ENCODE measurements around the gene GYPE. TPM values are rescaled to one million over a fixed set of nuclear protein-coding genes. Genes with fewer than 3 reads are reported as not detected.
"Not testable (repeated sequence)": the region's sequence is repeated elsewhere in the genome, so short reads cannot be mapped to it uniquely, and the experiment has no call there.

The GYPE gene
- total and polyA plus RNA-seq, 7 donors, result 0.33 to 1.0 (median 0.71) TPM; not detected in 2

DNA sequence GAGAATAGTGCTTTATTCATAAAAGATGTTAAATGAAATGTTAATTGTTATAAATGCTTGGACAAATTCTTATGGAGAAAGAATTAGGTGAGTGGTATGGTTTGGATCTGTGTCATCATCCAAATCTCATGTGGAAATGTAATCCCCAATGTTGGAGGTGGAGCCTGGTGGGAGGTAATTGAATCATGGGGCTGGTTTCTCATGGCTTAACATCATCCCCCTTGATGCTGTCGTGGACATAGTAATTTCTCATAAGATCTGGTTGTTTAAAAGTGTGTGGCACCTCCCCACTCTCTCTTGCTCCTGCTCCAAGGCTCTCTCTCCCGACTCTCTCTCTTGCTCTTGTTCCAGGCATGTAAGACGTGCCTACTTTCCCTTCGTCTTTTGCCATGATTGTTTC, 22.5 kb downstream of the GYPE start:
- 75 to 80% methylated on average over 4 of the region's 4 CpGs for WGBS, 2 donors
- no peak for DNase-seq
- Histone ChIP-seq H3K27ac (no peak overlapping the region), H3K36me3 (no peaks in the 10 kb centered on the region), H3K9me3 (no peaks in the 10 kb centered on the region), H3K4me3 (no peak overlapping the region), H3K4me1 (no peaks in the 10 kb centered on the region), H3K27me3 (no peaks in the 10 kb centered on the region)
- TF ChIP-seq, protein P1, sequence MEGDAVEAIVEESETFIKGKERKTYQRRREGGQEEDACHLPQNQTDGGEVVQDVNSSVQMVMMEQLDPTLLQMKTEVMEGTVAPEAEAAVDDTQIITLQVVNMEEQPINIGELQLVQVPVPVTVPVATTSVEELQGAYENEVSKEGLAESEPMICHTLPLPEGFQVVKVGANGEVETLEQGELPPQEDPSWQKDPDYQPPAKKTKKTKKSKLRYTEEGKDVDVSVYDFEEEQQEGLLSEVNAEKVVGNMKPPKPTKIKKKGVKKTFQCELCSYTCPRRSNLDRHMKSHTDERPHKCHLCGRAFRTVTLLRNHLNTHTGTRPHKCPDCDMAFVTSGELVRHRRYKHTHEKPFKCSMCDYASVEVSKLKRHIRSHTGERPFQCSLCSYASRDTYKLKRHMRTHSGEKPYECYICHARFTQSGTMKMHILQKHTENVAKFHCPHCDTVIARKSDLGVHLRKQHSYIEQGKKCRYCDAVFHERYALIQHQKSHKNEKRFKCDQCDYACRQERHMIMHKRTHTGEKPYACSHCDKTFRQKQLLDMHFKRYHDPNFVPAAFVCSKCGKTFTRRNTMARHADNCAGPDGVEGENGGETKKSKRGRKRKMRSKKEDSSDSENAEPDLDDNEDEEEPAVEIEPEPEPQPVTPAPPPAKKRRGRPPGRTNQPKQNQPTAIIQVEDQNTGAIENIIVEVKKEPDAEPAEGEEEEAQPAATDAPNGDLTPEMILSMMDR (IDR thresholded peaks at IDR 0.05), result no peak
- TF ChIP-seq EP300 (IDR thresholded peaks at IDR 0.05) (no peak), POLR2A (IDR thresholded peaks at IDR 0.05) (no peak), POLR2AphosphoS5 (IDR thresholded peaks at IDR 0.05) (no peak)
- intact Hi-C loops (cut with DNase I), result no loop called here

DNA sequence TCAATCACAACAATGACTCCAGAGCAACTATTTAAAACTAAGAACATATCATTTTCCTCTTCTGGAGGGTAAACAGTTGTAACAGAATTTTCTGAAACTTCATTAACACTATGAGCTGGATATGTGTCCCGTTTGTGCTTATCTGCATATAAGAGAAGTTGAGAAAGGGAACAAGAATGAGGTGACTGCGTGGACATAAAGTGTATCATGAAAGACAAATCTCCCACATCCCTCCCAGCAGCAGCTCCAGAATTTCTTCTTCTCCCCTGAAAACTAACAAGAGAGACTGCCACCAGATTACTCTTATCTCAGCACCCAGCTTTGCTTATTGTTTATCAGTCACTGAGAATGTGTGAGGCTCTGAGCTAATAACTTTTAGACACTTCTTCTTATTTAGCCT, 25.8 kb downstream of the GYPE start:
- H3K4me3 ChIP-seq; DNase-seq; H3K36me3 ChIP-seq; intact Hi-C loops (cut with DNase I); H3K27me3 ChIP-seq; H3K27ac ChIP-seq; H3K9me3 ChIP-seq; H3K4me1 ChIP-seq: not testable (repeated sequence)
- 65 to 68% methylated on average over 2 of the region's 2 CpGs for WGBS, 2 donors

DNA sequence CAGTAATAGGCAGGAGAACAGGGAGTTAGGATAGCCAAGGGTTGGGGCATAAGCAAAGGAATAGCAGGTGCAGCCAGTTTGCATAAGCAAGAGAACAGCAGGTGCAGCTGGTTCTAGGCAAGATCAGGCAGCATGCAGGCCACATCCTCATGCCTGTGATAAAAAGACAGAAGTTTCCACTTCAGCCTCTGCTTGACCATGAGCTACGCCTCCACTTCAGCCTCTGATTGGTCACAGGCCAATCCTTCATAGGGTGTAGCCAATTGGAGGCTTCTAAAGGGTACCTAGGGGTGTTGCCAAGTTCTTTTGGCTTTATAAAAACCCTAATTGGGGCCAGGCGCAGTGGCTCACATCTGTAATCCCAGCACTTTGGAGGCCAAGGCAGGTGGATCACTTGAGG, 30.0 kb downstream of the GYPE start:
- H3K4me1 ChIP-seq; DNase-seq; intact Hi-C loops (cut with DNase I); H3K4me3 ChIP-seq; H3K27ac ChIP-seq; H3K9me3 ChIP-seq; H3K27me3 ChIP-seq; H3K36me3 ChIP-seq: not testable (repeated sequence)
- 87 to 91% methylated on average over 2 of the region's 2 CpGs for WGBS, 2 donors

DNA sequence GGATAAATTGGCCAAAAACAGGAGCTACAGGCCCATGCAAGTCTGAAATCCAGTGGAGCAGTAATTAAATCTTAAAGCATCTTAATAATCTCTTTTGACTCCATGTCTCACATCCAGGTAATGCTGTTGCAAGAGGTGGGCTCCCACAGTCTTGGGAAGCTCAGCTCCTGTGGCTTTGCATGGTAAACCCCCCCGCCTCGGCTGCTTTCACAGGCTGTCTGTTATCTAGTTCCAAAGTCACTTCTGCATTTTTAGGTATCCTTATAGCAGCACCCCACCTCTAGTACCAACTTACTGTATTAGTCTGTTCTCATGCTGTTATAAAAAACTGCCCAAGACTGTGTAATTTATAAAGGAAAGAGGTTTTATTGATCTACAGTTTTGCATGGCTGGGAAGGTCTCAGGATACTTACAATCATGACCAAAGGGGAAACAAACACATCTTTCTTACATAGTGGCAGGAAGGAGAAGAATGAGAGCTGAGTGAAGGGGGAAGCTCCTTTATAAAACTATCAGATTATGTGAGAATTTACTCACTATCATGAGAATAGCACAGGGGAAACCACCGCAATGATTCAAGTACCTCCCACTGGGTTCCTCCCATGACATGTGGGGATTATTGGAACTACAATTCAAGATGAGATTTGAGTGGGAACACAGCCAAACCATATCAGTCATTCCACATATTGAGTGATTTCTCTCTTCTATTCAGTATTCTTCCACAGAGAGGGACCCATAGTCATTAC, 34.7 kb downstream of the GYPE start:
- H3K36me3 ChIP-seq; H3K4me1 ChIP-seq; intact Hi-C loops (cut with DNase I); H3K27me3 ChIP-seq; DNase-seq; H3K9me3 ChIP-seq; H3K27ac ChIP-seq; H3K4me3 ChIP-seq: not testable (repeated sequence)
- WGBS, 2 donors, result 35 to 85% methylated on average over 2 of the region's 3 CpGs

DNA sequence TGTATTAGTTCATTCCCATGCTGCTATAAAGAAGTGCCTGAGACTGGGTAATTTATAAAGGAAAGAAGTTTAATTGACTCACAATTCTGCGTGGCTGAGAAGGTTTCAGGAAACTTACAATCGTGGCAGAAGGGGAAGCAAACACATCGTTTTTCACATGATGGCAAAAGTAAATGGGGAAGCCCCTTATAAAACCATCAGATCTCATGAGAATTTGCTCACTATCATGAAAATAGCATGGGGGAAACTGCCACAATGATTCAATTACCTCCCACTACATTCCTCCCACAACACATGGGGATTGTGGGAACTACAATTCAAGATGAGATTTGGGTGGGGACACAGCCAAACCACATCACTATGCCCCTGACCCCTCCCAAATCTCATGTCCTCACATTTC, 35.4 kb downstream of the GYPE start:
- WGBS, 2 donors, result 36 to 88% methylated on average over 3 of the region's 3 CpGs
- H3K9me3 ChIP-seq; H3K4me3 ChIP-seq; H3K27ac ChIP-seq; H3K4me1 ChIP-seq; DNase-seq; H3K27me3 ChIP-seq; intact Hi-C loops (cut with DNase I); H3K36me3 ChIP-seq: not testable (repeated sequence)

DNA sequence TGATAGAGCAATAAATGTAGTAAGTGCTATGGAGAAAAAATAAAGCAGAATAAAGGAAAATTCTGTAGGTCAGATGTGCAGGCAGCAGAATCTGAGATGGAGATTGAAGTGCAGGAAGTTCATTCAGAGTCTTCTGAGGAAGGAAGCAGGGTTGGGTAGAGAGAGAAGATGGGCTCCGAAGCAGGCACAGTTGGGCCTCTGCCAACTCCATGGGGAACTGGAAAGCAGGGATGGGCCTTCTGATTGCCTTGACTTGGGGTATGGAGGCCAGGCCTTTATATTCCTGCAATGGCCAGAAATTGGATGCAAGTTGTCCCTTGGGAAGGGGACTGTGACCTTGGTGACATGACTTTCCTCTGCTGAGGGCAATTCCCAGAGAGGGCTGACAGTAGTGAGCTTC, 42.6 kb downstream of the GYPE start:
- H3K27ac ChIP-seq; H3K4me1 ChIP-seq; H3K4me3 ChIP-seq; DNase-seq; H3K9me3 ChIP-seq; H3K27me3 ChIP-seq; intact Hi-C loops (cut with DNase I); H3K36me3 ChIP-seq: not testable (repeated sequence)
- 33 to 71% methylated on average over 1 of the region's 1 CpG for WGBS, 2 donors

DNA sequence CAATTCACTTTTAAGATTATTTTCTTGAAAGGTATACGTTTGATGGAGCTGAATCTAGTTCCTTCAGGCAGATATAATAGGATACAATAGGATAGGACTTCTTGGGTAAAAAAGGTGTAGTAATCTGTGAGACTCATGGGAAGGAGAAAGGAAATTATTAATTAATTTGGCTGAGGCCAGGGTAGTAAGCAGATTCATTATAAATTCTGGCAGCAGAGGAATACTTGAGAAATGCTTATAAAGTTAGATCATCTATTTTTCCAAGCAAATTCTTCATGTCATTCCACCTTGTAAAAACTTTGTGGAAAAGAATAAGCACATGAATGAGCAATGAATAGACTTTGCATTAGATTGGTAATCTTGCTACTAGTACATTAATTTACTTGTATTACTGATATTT, 46.9 kb downstream of the GYPE start:
- no peaks in the 10 kb centered on the region for H3K27me3 ChIP-seq
- H3K4me3 ChIP-seq, result no peak overlapping the region
- no peak for DNase-seq
- no peak overlapping the region for H3K27ac ChIP-seq
- no peaks in the 10 kb centered on the region for H3K36me3 ChIP-seq
- no peaks in the 10 kb centered on the region for H3K4me1 ChIP-seq
- H3K9me3 ChIP-seq, result no peaks in the 10 kb centered on the region
- intact Hi-C loops (cut with DNase I), result no loop called here
- 85% methylated on average over 1 of the region's 1 CpG for WGBS, 2 donors
- no peak for TF ChIP-seq POLR2A (IDR thresholded peaks at IDR 0.05)
- no peak for TF ChIP-seq EP300 (IDR thresholded peaks at IDR 0.05)
- no peak for TF ChIP-seq POLR2AphosphoS5 (IDR thresholded peaks at IDR 0.05)
- TF ChIP-seq, protein P1 (IDR thresholded peaks at IDR 0.05), result no peak

DNA sequence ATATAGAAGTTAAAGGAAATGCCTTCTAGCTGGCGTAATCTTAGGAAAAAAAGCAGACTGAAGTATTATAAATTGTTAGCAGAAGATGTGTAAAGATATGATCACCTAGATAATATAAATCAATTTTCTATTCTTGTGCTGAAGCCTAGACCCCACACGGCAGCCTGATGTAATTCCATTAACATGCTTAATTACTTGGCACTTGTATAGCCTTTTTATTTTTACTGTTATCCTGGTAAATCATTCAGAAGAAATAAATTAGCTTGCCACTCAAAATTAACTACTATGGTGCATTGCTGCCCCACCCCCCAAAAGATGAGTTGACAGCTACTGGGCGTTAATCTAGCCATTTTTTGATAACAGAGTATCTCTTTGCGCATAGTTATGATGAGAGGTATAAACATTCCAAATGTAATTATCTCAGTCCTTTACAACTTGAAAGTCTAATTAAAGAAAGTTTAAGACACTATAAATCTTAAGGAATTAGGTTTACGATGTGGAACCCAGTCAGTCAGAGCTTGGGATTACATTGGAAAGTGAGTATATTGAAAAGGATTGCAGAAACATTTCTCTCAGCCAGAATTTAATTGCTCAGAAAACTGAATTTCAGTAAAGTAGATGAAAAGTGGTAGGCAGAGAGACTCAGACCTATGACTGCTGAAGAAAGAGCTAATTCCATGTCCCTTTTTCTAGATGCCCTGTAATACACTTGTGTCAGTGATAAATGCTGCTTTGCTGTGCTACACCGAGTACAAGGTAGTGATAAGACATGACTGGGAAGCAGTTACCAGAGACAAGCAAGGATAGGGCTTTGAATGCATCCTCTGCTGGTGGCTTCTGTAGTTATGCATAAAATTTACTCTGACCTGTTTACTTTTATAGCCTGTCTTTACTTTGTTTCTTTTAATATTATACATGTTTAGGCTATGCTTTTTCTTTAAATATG, 47.7 kb downstream of the GYPE start:
- H3K9me3 ChIP-seq; H3K4me3 ChIP-seq; H3K4me1 ChIP-seq; H3K27me3 ChIP-seq; H3K36me3 ChIP-seq; H3K27ac ChIP-seq; DNase-seq; intact Hi-C loops (cut with DNase I): not testable (repeated sequence)
- 55 to 61% methylated on average over 6 of the region's 6 CpGs for WGBS, 2 donors

DNA sequence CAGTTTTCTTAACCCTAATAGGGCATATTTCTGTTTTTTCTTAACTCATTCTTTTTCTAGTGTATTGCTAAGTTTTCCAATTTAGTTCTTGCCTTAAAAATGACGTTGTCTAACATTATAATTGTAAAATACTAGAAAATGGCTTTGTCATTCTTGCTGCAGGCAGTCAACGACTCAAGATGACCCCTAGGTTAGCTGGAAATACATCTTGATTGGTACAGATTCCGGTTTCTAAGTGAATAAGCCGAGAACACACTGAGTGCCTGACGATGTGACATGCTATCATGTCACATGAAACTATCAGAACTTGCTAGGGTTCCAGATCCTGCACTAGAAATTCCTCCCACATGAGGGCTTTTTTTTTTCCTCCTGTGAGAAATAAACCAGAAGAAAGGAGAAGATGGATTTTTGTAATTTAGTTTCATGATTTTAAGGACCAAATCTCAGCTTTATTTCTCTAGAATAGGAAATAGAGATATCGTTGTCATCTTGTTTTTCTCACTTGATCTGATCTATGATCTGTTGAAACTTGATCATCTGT, 49.3 kb downstream of the GYPE start:
- DNase-seq; H3K4me1 ChIP-seq; H3K9me3 ChIP-seq; H3K36me3 ChIP-seq; H3K27ac ChIP-seq; H3K4me3 ChIP-seq; H3K27me3 ChIP-seq; intact Hi-C loops (cut with DNase I): not testable (repeated sequence)
- 70 to 84% methylated on average over 6 of the region's 6 CpGs for WGBS, 2 donors

DNA sequence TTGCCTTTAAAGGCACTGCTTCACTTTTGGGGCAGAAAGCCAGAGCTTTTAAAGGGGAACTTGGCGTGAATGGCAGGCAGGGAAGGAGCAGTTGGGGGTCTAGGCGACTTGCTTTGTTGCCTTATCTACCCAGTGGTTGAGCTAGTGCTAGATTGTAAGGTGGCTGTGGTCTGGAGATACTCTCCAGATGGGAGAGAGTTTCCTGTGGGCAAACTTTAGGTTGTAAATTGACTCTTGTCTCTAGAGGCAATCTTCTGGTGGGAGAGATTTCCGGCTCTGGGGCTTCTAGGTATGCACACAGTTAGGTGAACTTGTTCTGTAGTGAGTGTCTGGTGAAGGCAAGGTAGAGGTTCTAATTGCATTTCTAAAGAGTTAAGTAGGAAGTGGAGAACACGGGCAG, 50.7 kb downstream of the GYPE start:
- H3K4me3 ChIP-seq; H3K27me3 ChIP-seq; H3K27ac ChIP-seq; H3K4me1 ChIP-seq; H3K36me3 ChIP-seq; H3K9me3 ChIP-seq; DNase-seq; intact Hi-C loops (cut with DNase I): not testable (repeated sequence)
- 45 to 74% methylated on average over 4 of the region's 4 CpGs for WGBS, 2 donors

Measured in sigmoid colon (tissue), 7 donors.